Uterus (tissue), 2 donors: ENCODE measurements around the gene CNMD.

Experiments
- CTCF ChIP-seq, 4 experiments: fragments of 200-600 bp in 2 of 4; fragments of 450-650 bp in 2 of 4; sonication (generic) in 2 of 4; IDR thresholded peaks; one replicate each; pipeline ENCODE4 v1.5.1; 2016 to 2019; ENCODE audit warnings: antibody characterized with exemption in 4 of 4, mild to moderate bottlenecking in 2 of 4, moderate library complexity in 1 of 4
- POLR2A ChIP-seq, 2 donors: fragments of 450-650 bp; IDR thresholded peaks; one replicate each; pipeline ENCODE4 v1.6.1; 2016; ENCODE audit warnings: antibody characterized with exemption in 2 of 2, mild to moderate bottlenecking in 1 of 2, moderate library complexity in 1 of 2

GRCh38 chr13:52734075-52734623, 5.5 kb downstream of the CNMD start:
- TF ChIP-seq CTCF (IDR thresholded peaks at IDR 0.05) (no peak), POLR2A (IDR thresholded peaks at IDR 0.05) (no peak)
